Prostate gland (tissue), 2 donors: ENCODE data around the gene KIF26B. TPM values are rescaled to one million over a fixed set of nuclear protein-coding genes. Genes with fewer than 3 reads are reported as not detected.

Source experiments
- DNase-seq: peaks from one replicate; pipeline ENCODE4 v3.0.0-alpha.2; 2019; ENCODE audit warnings: low spot score
- H3K27ac ChIP-seq, 2 donors: fragments of 200-600 bp; sonication (generic); 2 replicates each; pipeline ENCODE4 v1.5.1; 2017 to 2019
- H3K27me3 ChIP-seq: fragments of 200-600 bp; sonication (generic); replicated peaks from 2 replicates; pipeline ENCODE4 v1.5.1; 2019; ENCODE audit not compliant: insufficient read depth
- H3K36me3 ChIP-seq, 2 donors: fragments of 200-600 bp; sonication (generic); 1 replicate in 1 of 2; 2 replicates in 1 of 2; pipeline versions ENCODE4 v1.5.1 to v1.8.1; 2017 to 2019
- H3K4me1 ChIP-seq: fragments of 200-600 bp; sonication (generic); replicated peaks from 2 replicates; pipeline ENCODE4 v1.5.1; 2019
- H3K4me3 ChIP-seq, 2 donors: fragments of 200-600 bp; sonication (generic); 2 replicates each; pipeline ENCODE4 v1.5.1; 2017 to 2019
- H3K9me3 ChIP-seq: fragments of 200-600 bp; sonication (generic); 2 replicates; pipeline ENCODE4 v1.5.1; 2017
- POLR2A ChIP-seq: fragments of 450-650 bp; IDR thresholded peaks from one replicate; pipeline ENCODE4 v1.6.1; 2016; ENCODE audit warnings: antibody characterized with exemption, mild to moderate bottlenecking
- POLR2AphosphoS5 ChIP-seq: sonication (generic); formaldehyde crosslinking; IDR thresholded peaks from one replicate; pipeline ENCODE4 v1.6.1; 2017; ENCODE audit warnings: antibody characterized with exemption
- WGBS: methylation state at CpG from one replicate; pipeline ENCODE4 v1.1.5; 2018; 5-methylcytosine and 5-hydroxymethylcytosine counted together
- intact Hi-C: fragments of 100-400 bp; cut with DNase I; formaldehyde crosslinking; loops from one replicate; pipeline ENCODE4 v1.14.2; 2022
- total RNA-seq, 2 donors: library from RNA; depleted of rRNA; stranded (reverse); fragments of >200 nt; gene quantifications; one replicate each; pipeline ENCODE4 v1.1.0, GENCODE V29; 2016
- TF ChIP-seq, protein P1 (sequence below), 4 experiments: fragments of 200-600 bp in 2 of 4; fragments of 450-650 bp in 2 of 4; sonication (generic) in 2 of 4; IDR thresholded peaks; 1 replicate in 3 of 4; 2 replicates in 1 of 4; pipeline ENCODE4 v1.5.1; 2016 to 2019; ENCODE audit warnings: antibody characterized with exemption in 4 of 4, mild to moderate bottlenecking in 2 of 4, moderate library complexity in 2 of 4

KIF26B gene
- total RNA-seq, 2 donors from 2014 or later = 3.3 to 3.8 TPM

- no peak overlapping the region for H3K4me3 ChIP-seq
- WGBS = 74% methylated on average over 2 of the region's 2 CpGs
- DNase-seq = no peak
- H3K27ac ChIP-seq = no peak overlapping the region
- no peaks in the 10 kb centered on the region for H3K27me3 ChIP-seq
- no peaks in the 10 kb centered on the region for H3K4me1 ChIP-seq
- H3K9me3 ChIP-seq = no peaks in the 10 kb centered on the region
- H3K36me3 ChIP-seq = no peaks in the 10 kb centered on the region
- no peak for TF ChIP-seq POLR2A
- intact Hi-C loops = no loop called here
These were observed 68.3 kb downstream of the KIF26B start for GRCh38 chr1:245222931-245223595.

DNA sequence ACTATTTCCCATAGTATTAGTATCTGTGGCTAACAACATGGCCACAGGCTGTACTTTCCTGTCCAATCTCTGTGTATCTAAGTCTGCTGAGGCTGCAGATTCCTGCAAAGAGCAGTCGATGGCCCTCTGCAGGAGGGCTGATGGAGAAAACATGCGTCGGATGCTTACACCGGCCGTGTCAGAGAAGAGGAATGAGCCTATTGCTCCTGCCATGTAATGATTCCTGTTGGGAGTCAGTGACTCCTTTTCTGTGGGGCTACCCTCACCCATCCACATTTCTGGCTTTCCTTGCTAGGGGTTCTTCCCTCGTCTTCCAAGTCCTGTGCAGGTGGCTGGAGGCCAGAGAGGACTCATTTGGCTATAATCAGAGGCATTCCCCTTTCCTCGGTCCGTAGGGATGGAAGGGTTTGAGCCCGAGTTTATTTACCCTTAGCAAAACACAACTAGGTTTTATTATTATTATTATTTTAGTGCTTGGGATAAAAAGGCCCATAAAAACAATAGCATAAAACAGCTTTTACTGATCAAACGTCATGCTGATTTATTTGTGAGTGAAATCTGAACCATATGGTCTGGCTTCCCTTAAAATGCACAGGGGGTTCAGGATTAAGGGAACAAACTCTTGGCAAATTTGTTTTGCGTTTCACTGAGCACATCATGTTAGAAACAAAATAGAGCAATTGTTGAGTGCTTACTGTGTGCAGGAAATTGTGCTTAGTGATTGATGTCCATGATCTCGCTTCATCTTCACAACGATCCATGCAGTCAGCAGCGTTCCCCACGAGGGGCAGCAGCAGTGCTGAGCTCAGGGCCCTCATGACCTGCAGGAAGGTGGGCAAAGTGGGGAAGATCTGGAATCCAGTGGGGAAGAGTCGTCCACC lies 70.8 kb downstream of the KIF26B start:
- Histone ChIP-seq H3K4me3 (no peak overlapping the region), H3K36me3 (no peaks in the 10 kb centered on the region), H3K27ac (no peak overlapping the region), H3K4me1 (no peaks in the 10 kb centered on the region), H3K27me3 (no peaks in the 10 kb centered on the region), H3K9me3 (no peaks in the 10 kb centered on the region)
- 59% methylated on average over 16 of the region's 16 CpGs for WGBS
- intact Hi-C loops = no loop called here
- TF ChIP-seq, protein P1, sequence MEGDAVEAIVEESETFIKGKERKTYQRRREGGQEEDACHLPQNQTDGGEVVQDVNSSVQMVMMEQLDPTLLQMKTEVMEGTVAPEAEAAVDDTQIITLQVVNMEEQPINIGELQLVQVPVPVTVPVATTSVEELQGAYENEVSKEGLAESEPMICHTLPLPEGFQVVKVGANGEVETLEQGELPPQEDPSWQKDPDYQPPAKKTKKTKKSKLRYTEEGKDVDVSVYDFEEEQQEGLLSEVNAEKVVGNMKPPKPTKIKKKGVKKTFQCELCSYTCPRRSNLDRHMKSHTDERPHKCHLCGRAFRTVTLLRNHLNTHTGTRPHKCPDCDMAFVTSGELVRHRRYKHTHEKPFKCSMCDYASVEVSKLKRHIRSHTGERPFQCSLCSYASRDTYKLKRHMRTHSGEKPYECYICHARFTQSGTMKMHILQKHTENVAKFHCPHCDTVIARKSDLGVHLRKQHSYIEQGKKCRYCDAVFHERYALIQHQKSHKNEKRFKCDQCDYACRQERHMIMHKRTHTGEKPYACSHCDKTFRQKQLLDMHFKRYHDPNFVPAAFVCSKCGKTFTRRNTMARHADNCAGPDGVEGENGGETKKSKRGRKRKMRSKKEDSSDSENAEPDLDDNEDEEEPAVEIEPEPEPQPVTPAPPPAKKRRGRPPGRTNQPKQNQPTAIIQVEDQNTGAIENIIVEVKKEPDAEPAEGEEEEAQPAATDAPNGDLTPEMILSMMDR (IDR thresholded peaks at IDR 0.05) = no peak
- TF ChIP-seq POLR2A = no peak
- no peak for TF ChIP-seq POLR2AphosphoS5
- no peak for DNase-seq

DNA sequence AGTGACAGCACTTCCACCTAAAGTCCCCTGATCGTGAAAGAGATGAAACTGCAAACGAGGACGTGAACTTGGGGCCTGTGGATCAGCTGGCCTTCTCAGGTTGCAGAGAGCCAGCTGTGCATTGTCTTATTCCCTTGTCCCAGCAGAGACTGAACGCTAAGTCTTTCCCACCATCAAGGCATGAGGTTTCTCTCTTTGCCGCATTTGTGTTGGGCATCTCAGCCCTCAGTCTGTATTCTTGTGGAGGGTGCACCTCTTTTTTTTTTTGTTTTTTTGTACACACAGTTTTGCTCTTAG lies 71.4 kb downstream of the KIF26B start:
- no peaks in the 10 kb centered on the region for H3K4me1 ChIP-seq
- no peak overlapping the region for H3K27ac ChIP-seq
- no peaks in the 10 kb centered on the region for H3K9me3 ChIP-seq
- H3K36me3 ChIP-seq = no peaks in the 10 kb centered on the region
- no peak for TF ChIP-seq POLR2AphosphoS5
- TF ChIP-seq, protein P1 (IDR thresholded peaks at IDR 0.05) = no peak
- DNase-seq = no peak
- H3K4me3 ChIP-seq = no peak overlapping the region
- intact Hi-C loops = no loop called here
- WGBS = 79% methylated on average over 5 of the region's 5 CpGs
- H3K27me3 ChIP-seq = no peaks in the 10 kb centered on the region

- intact Hi-C loops = no loop called here
- no peaks in the 10 kb centered on the region for H3K9me3 ChIP-seq
- WGBS = 97% methylated on average over 8 of the region's 8 CpGs
These were observed 74.3 kb downstream of the KIF26B start for GRCh38 chr1:245229051-245229450.

GRCh38 chr1:245232931-245233330 lies 78.1 kb downstream of the KIF26B start:
- intact Hi-C loops = no loop called here
- no peaks in the 10 kb centered on the region for H3K9me3 ChIP-seq
- no peak for DNase-seq
- H3K27me3 ChIP-seq = no peaks in the 10 kb centered on the region
- no peak overlapping the region for H3K4me3 ChIP-seq
- H3K36me3 ChIP-seq = no peaks in the 10 kb centered on the region
- WGBS = 98% methylated on average over 6 of the region's 6 CpGs
- TF ChIP-seq POLR2A = no peak
- TF ChIP-seq POLR2AphosphoS5 = no peak
- TF ChIP-seq, protein P1 (IDR thresholded peaks at IDR 0.05) = no peak
- H3K4me1 ChIP-seq = no peaks in the 10 kb centered on the region
- no peak overlapping the region for H3K27ac ChIP-seq

More at GRCh38 chr1:245229051-245229450, 74.3 kb downstream of the KIF26B start:
- no peak for DNase-seq
- Histone ChIP-seq H3K36me3 (no peaks in the 10 kb centered on the region), H3K4me3 (no peak overlapping the region), H3K27ac (no peak overlapping the region), H3K4me1 (no peaks in the 10 kb centered on the region), H3K27me3 (no peaks in the 10 kb centered on the region)
- TF ChIP-seq POLR2A (no peak), POLR2AphosphoS5 (no peak)
- TF ChIP-seq, protein P1 (IDR thresholded peaks at IDR 0.05) = no peak
